ENCODE measurements around the gene TLR4.

DNA sequence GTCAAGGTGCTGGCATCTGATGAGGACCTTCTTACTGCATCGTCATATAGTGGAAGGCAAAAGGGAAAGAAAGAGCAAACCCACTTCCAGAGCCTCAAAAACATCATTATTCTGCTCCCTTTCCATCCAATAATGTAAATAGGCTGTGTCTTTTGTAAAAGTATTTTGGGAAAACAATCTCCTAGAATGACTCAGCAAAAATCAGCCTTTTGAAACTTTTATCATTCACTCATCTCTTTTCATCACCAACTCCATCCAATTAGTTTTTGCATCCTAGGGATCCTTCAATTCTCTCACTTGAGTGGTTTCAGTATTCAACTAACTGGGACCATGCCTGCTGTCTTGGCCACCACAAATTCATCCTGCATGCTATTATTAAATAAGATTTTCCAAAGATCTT is 39.8 kb upstream of the TLR4 start:
- TF ChIP-seq, protein P1, sequence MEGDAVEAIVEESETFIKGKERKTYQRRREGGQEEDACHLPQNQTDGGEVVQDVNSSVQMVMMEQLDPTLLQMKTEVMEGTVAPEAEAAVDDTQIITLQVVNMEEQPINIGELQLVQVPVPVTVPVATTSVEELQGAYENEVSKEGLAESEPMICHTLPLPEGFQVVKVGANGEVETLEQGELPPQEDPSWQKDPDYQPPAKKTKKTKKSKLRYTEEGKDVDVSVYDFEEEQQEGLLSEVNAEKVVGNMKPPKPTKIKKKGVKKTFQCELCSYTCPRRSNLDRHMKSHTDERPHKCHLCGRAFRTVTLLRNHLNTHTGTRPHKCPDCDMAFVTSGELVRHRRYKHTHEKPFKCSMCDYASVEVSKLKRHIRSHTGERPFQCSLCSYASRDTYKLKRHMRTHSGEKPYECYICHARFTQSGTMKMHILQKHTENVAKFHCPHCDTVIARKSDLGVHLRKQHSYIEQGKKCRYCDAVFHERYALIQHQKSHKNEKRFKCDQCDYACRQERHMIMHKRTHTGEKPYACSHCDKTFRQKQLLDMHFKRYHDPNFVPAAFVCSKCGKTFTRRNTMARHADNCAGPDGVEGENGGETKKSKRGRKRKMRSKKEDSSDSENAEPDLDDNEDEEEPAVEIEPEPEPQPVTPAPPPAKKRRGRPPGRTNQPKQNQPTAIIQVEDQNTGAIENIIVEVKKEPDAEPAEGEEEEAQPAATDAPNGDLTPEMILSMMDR (IDR thresholded peaks at IDR 0.05) = no peak
- no peak for TF ChIP-seq POLR2A (IDR thresholded peaks at IDR 0.05)
